Keratinocyte (primary cell): ENCODE data around the gene RAB3IP. TPM values are rescaled to one million over a fixed set of nuclear protein-coding genes. Genes with fewer than 3 reads are reported as not detected.

Source experiments
- DNase-seq: peaks from one replicate; pipeline ENCODE4 v3.0.0-alpha.2; 2011; ENCODE audit warnings: low read depth, missing footprints, low spot score
- FAIRE-seq: peaks from 2 replicates; lab custom pipeline; 2011; peaks lifted over from hg19 to GRCh38; lab: Jason Lieb, UNC
- H2AFZ ChIP-seq: 2 replicates; pipeline ENCODE4 v1.6.0; 2012; ENCODE audit warnings: low read length, control low read depth, inconsistent platforms; ENCODE audit not compliant: control insufficient read depth
- H3K27ac ChIP-seq: 2 replicates; pipeline ENCODE4 v1.5.1; 2011; ENCODE audit warnings: low read length; ENCODE audit not compliant: control insufficient read depth, insufficient read depth
- H3K27me3 ChIP-seq: 3 replicates; pipeline ENCODE4 v1.6.0; 2011; ENCODE audit warnings: low read length; ENCODE audit not compliant: control insufficient read depth, insufficient read depth; ENCODE audit errors: extremely low read depth
- H3K36me3 ChIP-seq, 2 experiments: 2 replicates in 1 of 2; 3 replicates in 1 of 2; pipeline ENCODE4 v1.5.1; 2011; ENCODE audit warnings: low read length in 2 of 2, mild to moderate bottlenecking in 1 of 2; ENCODE audit not compliant: control insufficient read depth in 2 of 2, insufficient read depth in 2 of 2; ENCODE audit errors: extremely low read depth in 1 of 2
- H3K4me1 ChIP-seq: 3 replicates; pipeline ENCODE4 v1.5.1; 2011; ENCODE audit warnings: low read length; ENCODE audit not compliant: control insufficient read depth, insufficient read depth; ENCODE audit errors: extremely low read depth
- H3K4me2 ChIP-seq: 3 replicates; pipeline ENCODE4 v1.6.0; 2011; ENCODE audit warnings: low read depth, low read length; ENCODE audit not compliant: control insufficient read depth, insufficient read depth; ENCODE audit errors: extremely low read depth
- H3K4me3 ChIP-seq, 3 experiments: fragments of 200-600 bp in 1 of 3; sonication (generic) in 1 of 3; 2 replicates in 2 of 3; 3 replicates in 1 of 3; pipeline ENCODE4 v1.5.1; 2011 to 2016; ENCODE audit warnings: low read length in 3 of 3, mild to moderate bottlenecking in 3 of 3, control low read depth in 2 of 3, inconsistent platforms in 1 of 3, low read depth in 1 of 3, mixed read lengths in 1 of 3, mixed run types in 1 of 3, moderate library complexity in 1 of 3; ENCODE audit not compliant: control insufficient read depth in 2 of 3, insufficient read depth in 2 of 3; ENCODE audit errors: extremely low read depth in 1 of 3
- H3K79me2 ChIP-seq: 2 replicates; pipeline ENCODE4 v1.6.0; 2012; ENCODE audit warnings: low read length; ENCODE audit not compliant: control insufficient read depth, insufficient read depth
- H3K9ac ChIP-seq: 3 replicates; pipeline ENCODE4 v1.6.0; 2011; ENCODE audit warnings: low read length; ENCODE audit not compliant: control insufficient read depth, insufficient read depth; ENCODE audit errors: extremely low read depth
- H3K9me1 ChIP-seq: 3 replicates; pipeline ENCODE4 v1.6.0; 2011; ENCODE audit warnings: low read length; ENCODE audit not compliant: control insufficient read depth, insufficient read depth; ENCODE audit errors: extremely low read depth
- H3K9me3 ChIP-seq: 2 replicates; pipeline ENCODE4 v1.5.1; 2012; ENCODE audit warnings: low read depth, low read length; ENCODE audit not compliant: control insufficient read depth
- H4K20me1 ChIP-seq: 3 replicates; pipeline ENCODE4 v1.6.0; 2011; ENCODE audit warnings: low read length; ENCODE audit not compliant: control insufficient read depth, insufficient read depth; ENCODE audit errors: extremely low read depth
- EZH2 ChIP-seq: IDR thresholded peaks from one replicate; pipeline ENCODE4 v1.6.1; 2012; ENCODE audit warnings: inconsistent platforms, mild to moderate bottlenecking, low read length, moderate library complexity
- dilution Hi-C: fragments of 300-500 bp; cut with MboI; formaldehyde crosslinking; loops from one replicate; pipeline ENCODE4 v1.7.0; 2020; ENCODE audit warnings: low sequenced_read_pairs; ENCODE audit not compliant: extremely low pct_ligation_motif_present
- polyA plus RNA-seq, 5 experiments: library from polyadenylated mRNA; depleted of rRNA in 3 of 5; stranded (reverse) in 3 of 5; stranded (forward) in 1 of 5; unstranded in 1 of 5; fragments of >200 nt; gene quantifications; 1 replicate in 1 of 5; 2 replicates in 3 of 5; 3 replicates in 1 of 5; pipeline versions ENCODE4 v1.2.1 to v1.2.3, GENCODE V29; 2011 to 2012; ENCODE audit warnings: missing spikeins in 2 of 5, low read depth in 1 of 5, low replicate concordance in 1 of 5
- TF ChIP-seq, protein P1 (sequence below), 3 experiments: IDR thresholded peaks in 1 of 3; conservative IDR thresholded peaks in 1 of 3; optimal IDR thresholded peaks in 1 of 3; 2 replicates in 2 of 3; 3 replicates in 1 of 3; pipeline versions ENCODE3 to v1.5.1; 2011; ENCODE audit warnings: low read length in 3 of 3, mild to moderate bottlenecking in 3 of 3, moderate library complexity in 2 of 3, control low read depth in 1 of 3, inconsistent platforms in 1 of 3; ENCODE audit not compliant: insufficient read depth in 2 of 3; ENCODE audit errors: extremely low read depth in 1 of 3

The RAB3IP gene
- polyA plus RNA-seq, 1 donor (not counting 4 experiments of a cell fraction or from before 2014, with no cell fraction given) = 30.6 TPM

- H3K27ac ChIP-seq = peak overlapping the region; percentile 81
- dilution Hi-C loops = no loop called here
These were observed 879 bp downstream of the RAB3IP start for GRCh38 chr12:69739287-69740191.

DNA sequence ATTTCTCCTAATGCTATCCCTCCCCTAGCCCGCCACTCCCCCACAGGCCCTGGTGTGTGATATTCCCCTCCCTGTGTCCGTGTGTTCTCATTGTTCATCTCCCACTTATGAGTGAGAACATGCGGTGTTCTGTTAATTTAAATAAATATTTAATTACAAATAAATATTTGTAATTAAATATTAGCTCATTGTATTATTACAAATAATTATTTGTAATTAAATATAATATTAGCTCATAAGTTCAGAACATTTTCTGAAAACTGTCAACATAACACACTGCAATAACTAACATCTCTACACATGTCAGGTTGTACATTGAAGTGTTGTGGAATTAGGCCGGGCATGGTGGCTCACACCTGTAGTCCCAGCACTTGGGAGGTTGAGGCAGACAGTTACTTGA lies 5.4 kb downstream of the RAB3IP start:
- no peak overlapping the region for H3K4me3 ChIP-seq
- H3K9me3 ChIP-seq = no peaks in the 10 kb centered on the region
- DNase-seq (no peak), FAIRE-seq (no peak)
- H2AFZ ChIP-seq = no peak overlapping the region
- H3K9ac ChIP-seq = no peak overlapping the region
- no peaks in the 10 kb centered on the region for H3K9me1 ChIP-seq
- no peaks in the 10 kb centered on the region for H3K27me3 ChIP-seq
- dilution Hi-C loops = no loop called here
- no peaks in the 10 kb centered on the region for H3K36me3 ChIP-seq
- TF ChIP-seq, protein P1, sequence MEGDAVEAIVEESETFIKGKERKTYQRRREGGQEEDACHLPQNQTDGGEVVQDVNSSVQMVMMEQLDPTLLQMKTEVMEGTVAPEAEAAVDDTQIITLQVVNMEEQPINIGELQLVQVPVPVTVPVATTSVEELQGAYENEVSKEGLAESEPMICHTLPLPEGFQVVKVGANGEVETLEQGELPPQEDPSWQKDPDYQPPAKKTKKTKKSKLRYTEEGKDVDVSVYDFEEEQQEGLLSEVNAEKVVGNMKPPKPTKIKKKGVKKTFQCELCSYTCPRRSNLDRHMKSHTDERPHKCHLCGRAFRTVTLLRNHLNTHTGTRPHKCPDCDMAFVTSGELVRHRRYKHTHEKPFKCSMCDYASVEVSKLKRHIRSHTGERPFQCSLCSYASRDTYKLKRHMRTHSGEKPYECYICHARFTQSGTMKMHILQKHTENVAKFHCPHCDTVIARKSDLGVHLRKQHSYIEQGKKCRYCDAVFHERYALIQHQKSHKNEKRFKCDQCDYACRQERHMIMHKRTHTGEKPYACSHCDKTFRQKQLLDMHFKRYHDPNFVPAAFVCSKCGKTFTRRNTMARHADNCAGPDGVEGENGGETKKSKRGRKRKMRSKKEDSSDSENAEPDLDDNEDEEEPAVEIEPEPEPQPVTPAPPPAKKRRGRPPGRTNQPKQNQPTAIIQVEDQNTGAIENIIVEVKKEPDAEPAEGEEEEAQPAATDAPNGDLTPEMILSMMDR (optimal IDR thresholded peaks at IDR 0.05 in 1 of 3, IDR thresholded peaks at IDR 0.05 in 1 of 3, conservative IDR thresholded peaks at IDR 0.05 in 1 of 3; ENCODE audit: extremely low read depth in 1 of 3, insufficient read depth in 2 of 3, low read length in 3 of 3) = no peak
- no peak for TF ChIP-seq EZH2
- H3K4me1 ChIP-seq = peaks cover 8% of the 10 kb centered on the region
- no peaks in the 10 kb centered on the region for H4K20me1 ChIP-seq
- no peak overlapping the region for H3K27ac ChIP-seq
- H3K79me2 ChIP-seq = peaks cover 4% of the 10 kb centered on the region
- no peak overlapping the region for H3K4me2 ChIP-seq

More at GRCh38 chr12:69739287-69740191, 879 bp downstream of the RAB3IP start:
- peaks cover 11% of the 10 kb centered on the region for H3K4me1 ChIP-seq
- no peak for TF ChIP-seq EZH2
- FAIRE-seq (peak; percentile 20), DNase-seq (no peak)
- no peaks in the 10 kb centered on the region for H3K27me3 ChIP-seq
- H3K4me2 ChIP-seq = peak overlapping the region; percentile 94
- no peaks in the 10 kb centered on the region for H3K36me3 ChIP-seq
- H3K9me3 ChIP-seq = no peaks in the 10 kb centered on the region
- H3K79me2 ChIP-seq = peaks cover 2% of the 10 kb centered on the region
- H3K9me1 ChIP-seq = no peaks in the 10 kb centered on the region
- no peaks in the 10 kb centered on the region for H4K20me1 ChIP-seq
- peak overlapping the region; percentile 86 for H3K9ac ChIP-seq
- peak overlapping the region; percentile 94 for H2AFZ ChIP-seq
- H3K4me3 ChIP-seq = peak overlapping the region; percentile 73 to 95 (median 90)
